VCaP (cell line): ENCODE results near the gene VPS13D.

Experiments used
- H3K27ac ChIP-seq: fragments of 450-650 bp; 2 replicates; pipeline ENCODE4 v1.5.1; 2017
- CTCF ChIP-seq: fragments of 450-650 bp; conservative IDR thresholded peaks from 2 replicates; pipeline ENCODE4 v1.5.1; 2017; ENCODE audit warnings: mild to moderate bottlenecking, moderate library complexity

VPS13D gene

GRCh38 chr1:12443151-12443550 lies 213.3 kb downstream of the VPS13D start:
- TF ChIP-seq CTCF: no peak
- no peak overlapping the region for H3K27ac ChIP-seq

GRCh38 chr1:12444329-12444841 lies 214.6 kb downstream of the VPS13D start:
- H3K27ac ChIP-seq: no peak overlapping the region
- TF ChIP-seq CTCF: no peak

GRCh38 chr1:12445257-12445656 lies 215.4 kb downstream of the VPS13D start:
- H3K27ac ChIP-seq: no peak overlapping the region
- no peak for TF ChIP-seq CTCF

GRCh38 chr1:12446593-12446992 lies 216.8 kb downstream of the VPS13D start:
- TF ChIP-seq CTCF: no peak
- no peak overlapping the region for H3K27ac ChIP-seq

- no peak overlapping the region for H3K27ac ChIP-seq
- TF ChIP-seq CTCF: no peak
These were observed 217.5 kb downstream of the VPS13D start for GRCh38 chr1:12447307-12447706.

- TF ChIP-seq CTCF: no peak
- no peak overlapping the region for H3K27ac ChIP-seq
These were observed 218.1 kb downstream of the VPS13D start for GRCh38 chr1:12447849-12448312.

GRCh38 chr1:12448746-12449177 lies 218.9 kb downstream of the VPS13D start:
- H3K27ac ChIP-seq: no peak overlapping the region
- no peak for TF ChIP-seq CTCF
